HepG2 (cell line): ENCODE data around the gene SEC14L6. TPM values are rescaled to one million over a fixed set of nuclear protein-coding genes. Genes with fewer than 3 reads are reported as not detected.
A peak's percentile ranks its signal among the peaks of the same experiment; 100 is the strongest.

Source experiments
- HNRNPL ChIP-seq: fragments of 200-400 bp; formaldehyde crosslinking; IDR thresholded peaks from 2 replicates; pipeline ENCODE4 v1.6.1; 2017; ENCODE audit warnings: mild to moderate bottlenecking, low read depth, low read length
- MIXL1 ChIP-seq: IDR thresholded peaks from 2 replicates; pipeline ENCODE4 v1.6.1; 2016
- NBN ChIP-seq: fragments of 450-650 bp; conservative IDR thresholded peaks from 2 replicates; pipeline ENCODE4 v1.6.1; 2017
- PHF8 ChIP-seq: sonication (generic); formaldehyde crosslinking; IDR thresholded peaks from 2 replicates; pipeline ENCODE4 v1.5.0; 2020; ENCODE audit warnings: missing genetic modification reagents
- TARDBP ChIP-seq: sonication (generic); formaldehyde crosslinking; IDR thresholded peaks from 2 replicates; pipeline ENCODE4 v1.8.0; 2022; ENCODE audit warnings: mild to moderate bottlenecking, missing genetic modification reagents
- ZNF235 ChIP-seq: sonication (generic); formaldehyde crosslinking; IDR thresholded peaks from 2 replicates; pipeline ENCODE4 v1.8.1; 2023; ENCODE audit warnings: mild to moderate bottlenecking, missing genetic modification reagents, borderline replicate concordance
- ZNF547 ChIP-seq: sonication (generic); formaldehyde crosslinking; IDR thresholded peaks from 2 replicates; pipeline ENCODE4 v1.5.1; 2020; ENCODE audit warnings: mild to moderate bottlenecking, missing genetic modification reagents
- ZNF589 ChIP-seq: sonication (generic); formaldehyde crosslinking; conservative IDR thresholded peaks from 2 replicates; pipeline ENCODE4 v1.8.0; 2022; ENCODE audit warnings: mild to moderate bottlenecking, moderate library complexity, missing genetic modification reagents
- polyA plus RNA-seq, 8 experiments: library from polyadenylated mRNA; depleted of rRNA in 3 of 8; stranded (reverse) in 7 of 8; unstranded in 1 of 8; fragments of >200 nt; fragmentation: Illumina TruSeq in 4 of 8; extraction: Trizol in 4 of 8; gene quantifications; 2 replicates each; pipeline versions ENCODE4 v1.2.1 to v1.2.3, GENCODE V29; 2011 to 2016; ENCODE audit warnings: low read depth in 4 of 8, missing spikeins in 1 of 8, mixed read lengths in 1 of 8; ENCODE audit not compliant: insufficient read depth in 1 of 8
- total RNA-seq, 5 experiments: library from RNA; depleted of rRNA; stranded (reverse); fragments of >200 nt; fragmentation: Illumina TruSeq; extraction: Trizol; gene quantifications; 2 replicates each; pipeline ENCODE4 v1.2.3, GENCODE V29; 2016; ENCODE audit warnings: low read depth in 1 of 5
- TF ChIP-seq, protein P1 (sequence below): fragments of 450-650 bp; IDR thresholded peaks from 2 replicates; pipeline ENCODE4 v1.6.1; 2017; ENCODE audit warnings: mild to moderate bottlenecking
- TF ChIP-seq, protein P2 (sequence below), 2 experiments: sonication (generic) in 1 of 2; formaldehyde crosslinking in 1 of 2; IDR thresholded peaks; 2 replicates each; pipeline versions ENCODE4 v1.4.0 to v1.6.1; 2016 to 2020; ENCODE audit warnings: borderline replicate concordance in 1 of 2, low read depth in 1 of 2, mild to moderate bottlenecking in 1 of 2, missing genetic modification reagents in 1 of 2
- TF ChIP-seq, protein P3 (sequence below): sonication (generic); formaldehyde crosslinking; conservative IDR thresholded peaks from 2 replicates; pipeline ENCODE4 v1.4.0; 2020; ENCODE audit warnings: mild to moderate bottlenecking, missing genetic modification reagents, moderate library complexity
- TF ChIP-seq, protein P4 (sequence below): IDR thresholded peaks from 2 replicates; pipeline ENCODE4 v1.6.1; 2016; ENCODE audit warnings: mild to moderate bottlenecking

SEC14L6 gene
- total and polyA plus RNA-seq, 2 of the 13 experiments (the other 11 are each of a cell fraction or from before 2014, with no cell fraction given), result 0.09 to 9.3 TPM

DNA sequence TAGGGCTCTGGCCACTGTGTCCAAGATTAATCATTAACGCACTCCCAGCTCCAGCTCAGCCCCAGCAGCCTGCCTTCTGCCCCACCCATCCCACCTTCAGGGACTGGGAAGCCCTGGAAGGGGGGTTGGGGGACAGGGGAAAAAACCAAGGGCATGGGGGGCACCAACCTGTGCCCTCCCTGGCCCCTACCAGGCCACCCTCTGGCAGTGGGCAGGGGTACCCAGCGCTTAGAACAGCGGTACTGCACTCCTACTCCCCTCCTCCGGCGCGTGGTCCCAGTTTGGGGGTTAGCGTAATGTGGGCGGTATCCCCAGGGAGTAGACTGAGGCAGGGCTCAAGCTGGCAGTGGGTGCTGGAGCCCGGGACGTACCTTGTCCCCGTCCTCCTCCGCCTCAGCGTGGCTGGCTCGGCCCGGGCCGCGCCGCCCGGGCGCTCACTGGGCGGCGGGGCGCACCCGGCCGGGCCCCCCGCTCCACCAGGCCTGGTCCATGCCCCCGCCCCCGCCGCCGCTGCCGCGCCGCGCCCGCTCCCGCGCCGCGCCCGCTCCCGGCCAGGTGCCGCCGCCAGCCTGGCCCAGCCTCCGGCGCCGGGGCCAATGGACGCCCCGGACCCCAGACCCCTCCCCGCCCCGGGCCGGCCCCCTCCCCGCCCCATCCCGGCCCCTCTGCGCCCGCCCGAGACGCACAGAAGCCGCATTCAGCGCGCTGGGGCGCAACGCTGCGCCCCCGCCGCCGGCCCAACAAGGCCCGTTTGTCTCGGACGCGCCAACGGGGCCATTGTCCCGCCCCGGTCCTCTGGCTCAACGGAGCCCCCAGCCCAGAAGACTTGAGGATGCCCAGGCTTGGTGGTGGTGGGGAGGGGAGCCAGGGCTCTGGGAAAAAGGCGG is 27.8 kb upstream of the SEC14L6 start, which contains the start of gene GAL3ST1 (continued):
- TF ChIP-seq, protein P1, sequence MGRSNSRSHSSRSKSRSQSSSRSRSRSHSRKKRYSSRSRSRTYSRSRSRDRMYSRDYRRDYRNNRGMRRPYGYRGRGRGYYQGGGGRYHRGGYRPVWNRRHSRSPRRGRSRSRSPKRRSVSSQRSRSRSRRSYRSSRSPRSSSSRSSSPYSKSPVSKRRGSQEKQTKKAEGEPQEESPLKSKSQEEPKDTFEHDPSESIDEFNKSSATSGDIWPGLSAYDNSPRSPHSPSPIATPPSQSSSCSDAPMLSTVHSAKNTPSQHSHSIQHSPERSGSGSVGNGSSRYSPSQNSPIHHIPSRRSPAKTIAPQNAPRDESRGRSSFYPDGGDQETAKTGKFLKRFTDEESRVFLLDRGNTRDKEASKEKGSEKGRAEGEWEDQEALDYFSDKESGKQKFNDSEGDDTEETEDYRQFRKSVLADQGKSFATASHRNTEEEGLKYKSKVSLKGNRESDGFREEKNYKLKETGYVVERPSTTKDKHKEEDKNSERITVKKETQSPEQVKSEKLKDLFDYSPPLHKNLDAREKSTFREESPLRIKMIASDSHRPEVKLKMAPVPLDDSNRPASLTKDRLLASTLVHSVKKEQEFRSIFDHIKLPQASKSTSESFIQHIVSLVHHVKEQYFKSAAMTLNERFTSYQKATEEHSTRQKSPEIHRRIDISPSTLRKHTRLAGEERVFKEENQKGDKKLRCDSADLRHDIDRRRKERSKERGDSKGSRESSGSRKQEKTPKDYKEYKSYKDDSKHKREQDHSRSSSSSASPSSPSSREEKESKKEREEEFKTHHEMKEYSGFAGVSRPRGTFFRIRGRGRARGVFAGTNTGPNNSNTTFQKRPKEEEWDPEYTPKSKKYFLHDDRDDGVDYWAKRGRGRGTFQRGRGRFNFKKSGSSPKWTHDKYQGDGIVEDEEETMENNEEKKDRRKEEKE, result no peak
- TF ChIP-seq ZNF235 (CRISPR knock-in tag) (peak; percentile 79; the same call in 1 of the 2 replicates), ZNF547 (CRISPR knock-in tag) (0 out of 2 replicates have a peak, but pooled peaks have one; percentile 1), ZNF589 (CRISPR knock-in tag) (no peak), NBN (no peak), PHF8 (peak; percentile 50; the same call in 1 of the 2 replicates), MIXL1 (0 out of 2 replicates have a peak, but pooled peaks have one; percentile 38), TARDBP (CRISPR knock-in tag) (0 out of 2 replicates have a peak, but pooled peaks have one; percentile 13), HNRNPL (peak; percentile 79; the same call in 1 of the 2 replicates)
- TF ChIP-seq, protein P2, sequence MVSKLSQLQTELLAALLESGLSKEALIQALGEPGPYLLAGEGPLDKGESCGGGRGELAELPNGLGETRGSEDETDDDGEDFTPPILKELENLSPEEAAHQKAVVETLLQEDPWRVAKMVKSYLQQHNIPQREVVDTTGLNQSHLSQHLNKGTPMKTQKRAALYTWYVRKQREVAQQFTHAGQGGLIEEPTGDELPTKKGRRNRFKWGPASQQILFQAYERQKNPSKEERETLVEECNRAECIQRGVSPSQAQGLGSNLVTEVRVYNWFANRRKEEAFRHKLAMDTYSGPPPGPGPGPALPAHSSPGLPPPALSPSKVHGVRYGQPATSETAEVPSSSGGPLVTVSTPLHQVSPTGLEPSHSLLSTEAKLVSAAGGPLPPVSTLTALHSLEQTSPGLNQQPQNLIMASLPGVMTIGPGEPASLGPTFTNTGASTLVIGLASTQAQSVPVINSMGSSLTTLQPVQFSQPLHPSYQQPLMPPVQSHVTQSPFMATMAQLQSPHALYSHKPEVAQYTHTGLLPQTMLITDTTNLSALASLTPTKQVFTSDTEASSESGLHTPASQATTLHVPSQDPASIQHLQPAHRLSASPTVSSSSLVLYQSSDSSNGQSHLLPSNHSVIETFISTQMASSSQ (IDR thresholded peaks at IDR 0.05; ENCODE audit: low read depth), result peak; percentile 96
- TF ChIP-seq, protein P2 (CRISPR knock-in tag; IDR thresholded peaks at IDR 0.05; ENCODE audit: borderline replicate concordance), result peak; percentile 97
- TF ChIP-seq, protein P3, sequence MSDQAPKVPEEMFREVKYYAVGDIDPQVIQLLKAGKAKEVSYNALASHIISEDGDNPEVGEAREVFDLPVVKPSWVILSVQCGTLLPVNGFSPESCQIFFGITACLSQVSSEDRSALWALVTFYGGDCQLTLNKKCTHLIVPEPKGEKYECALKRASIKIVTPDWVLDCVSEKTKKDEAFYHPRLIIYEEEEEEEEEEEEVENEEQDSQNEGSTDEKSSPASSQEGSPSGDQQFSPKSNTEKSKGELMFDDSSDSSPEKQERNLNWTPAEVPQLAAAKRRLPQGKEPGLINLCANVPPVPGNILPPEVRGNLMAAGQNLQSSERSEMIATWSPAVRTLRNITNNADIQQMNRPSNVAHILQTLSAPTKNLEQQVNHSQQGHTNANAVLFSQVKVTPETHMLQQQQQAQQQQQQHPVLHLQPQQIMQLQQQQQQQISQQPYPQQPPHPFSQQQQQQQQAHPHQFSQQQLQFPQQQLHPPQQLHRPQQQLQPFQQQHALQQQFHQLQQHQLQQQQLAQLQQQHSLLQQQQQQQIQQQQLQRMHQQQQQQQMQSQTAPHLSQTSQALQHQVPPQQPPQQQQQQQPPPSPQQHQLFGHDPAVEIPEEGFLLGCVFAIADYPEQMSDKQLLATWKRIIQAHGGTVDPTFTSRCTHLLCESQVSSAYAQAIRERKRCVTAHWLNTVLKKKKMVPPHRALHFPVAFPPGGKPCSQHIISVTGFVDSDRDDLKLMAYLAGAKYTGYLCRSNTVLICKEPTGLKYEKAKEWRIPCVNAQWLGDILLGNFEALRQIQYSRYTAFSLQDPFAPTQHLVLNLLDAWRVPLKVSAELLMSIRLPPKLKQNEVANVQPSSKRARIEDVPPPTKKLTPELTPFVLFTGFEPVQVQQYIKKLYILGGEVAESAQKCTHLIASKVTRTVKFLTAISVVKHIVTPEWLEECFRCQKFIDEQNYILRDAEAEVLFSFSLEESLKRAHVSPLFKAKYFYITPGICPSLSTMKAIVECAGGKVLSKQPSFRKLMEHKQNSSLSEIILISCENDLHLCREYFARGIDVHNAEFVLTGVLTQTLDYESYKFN (CRISPR knock-in tag), result peak; percentile 51
- TF ChIP-seq, protein P4, sequence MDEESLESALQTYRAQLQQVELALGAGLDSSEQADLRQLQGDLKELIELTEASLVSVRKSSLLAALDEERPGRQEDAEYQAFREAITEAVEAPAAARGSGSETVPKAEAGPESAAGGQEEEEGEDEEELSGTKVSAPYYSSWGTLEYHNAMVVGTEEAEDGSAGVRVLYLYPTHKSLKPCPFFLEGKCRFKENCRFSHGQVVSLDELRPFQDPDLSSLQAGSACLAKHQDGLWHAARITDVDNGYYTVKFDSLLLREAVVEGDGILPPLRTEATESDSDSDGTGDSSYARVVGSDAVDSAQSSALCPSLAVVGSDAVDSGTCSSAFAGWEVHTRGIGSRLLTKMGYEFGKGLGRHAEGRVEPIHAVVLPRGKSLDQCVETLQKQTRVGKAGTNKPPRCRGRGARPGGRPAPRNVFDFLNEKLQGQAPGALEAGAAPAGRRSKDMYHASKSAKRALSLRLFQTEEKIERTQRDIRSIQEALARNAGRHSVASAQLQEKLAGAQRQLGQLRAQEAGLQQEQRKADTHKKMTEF (CRISPR knock-in tag), result peak; percentile 22; the same call in 1 of the 2 replicates
